ENCODE data around the gene CMIP.
A peak's percentile ranks its signal among the peaks of the same experiment; 100 is the strongest.

The CMIP gene

GRCh38 chr16:81681311-81681710 is 236.7 kb downstream of the CMIP start:
- TF ChIP-seq CTCF (IDR thresholded peaks at IDR 0.05; ENCODE audit: borderline replicate concordance, extremely low read depth, low read length, poor library complexity, severe bottlenecking) (no peak), EZH2 (IDR thresholded peaks at IDR 0.05; ENCODE audit: borderline replicate concordance, low read depth, low read length, severe bottlenecking) (no peak)
- H3K36me3 ChIP-seq (ENCODE audit: insufficient read depth, low read length): peaks cover 73% of the 10 kb centered on the region

GRCh38 chr16:81684242-81684837 is 239.7 kb downstream of the CMIP start:
- Histone ChIP-seq H3K79me2 (ENCODE audit: insufficient read depth, low read length) (peaks cover 2% of the 10 kb centered on the region; the same call in 1 of the 2 replicates), H3K9me3 (ENCODE audit: insufficient read depth, low read length, severe bottlenecking) (no peaks in the 10 kb centered on the region), H3K4me1 (ENCODE audit: insufficient read depth, low read length) (no peaks in the 10 kb centered on the region), H3K4me3 (ENCODE audit: low read depth in 1 of 2, low read length in 2 of 2) (no peak overlapping the region), H3K9ac (ENCODE audit: low read depth, low read length) (no peak overlapping the region), H3K4me2 (ENCODE audit: insufficient read depth, low read length) (no peak overlapping the region), H4K20me1 (ENCODE audit: insufficient read depth, low read length) (peaks cover 46% of the 10 kb centered on the region), H3K27ac (ENCODE audit: low read length) (0 out of 2 replicates have a peak overlapping the region, but pooled peaks have one; percentile 20), H3K27me3 (ENCODE audit: insufficient read depth, low read length, poor library complexity) (no peaks in the 10 kb centered on the region), H3K36me3 (ENCODE audit: insufficient read depth, low read length) (peaks cover 67% of the 10 kb centered on the region), H2AFZ (ENCODE audit: low read depth, low read length) (no peak overlapping the region)
- no peak for ATAC-seq (ENCODE audit: insufficient read depth, low read depth)
- no peak for DNase-seq
- TF ChIP-seq EZH2 (IDR thresholded peaks at IDR 0.05; ENCODE audit: borderline replicate concordance, low read depth, low read length, severe bottlenecking) (no peak), CTCF (IDR thresholded peaks at IDR 0.05; ENCODE audit: borderline replicate concordance, extremely low read depth, low read length, poor library complexity, severe bottlenecking) (no peak)

More at GRCh38 chr16:81681311-81681710, 236.7 kb downstream of the CMIP start:
- H4K20me1 ChIP-seq (ENCODE audit: insufficient read depth, low read length): peaks cover 43% of the 10 kb centered on the region
- no peaks in the 10 kb centered on the region for H3K79me2 ChIP-seq (ENCODE audit: insufficient read depth, low read length)
- H3K4me1 ChIP-seq (ENCODE audit: insufficient read depth, low read length): no peaks in the 10 kb centered on the region
- no peak overlapping the region for H3K4me3 ChIP-seq (ENCODE audit: low read depth in 1 of 2, low read length in 2 of 2)
- no peaks in the 10 kb centered on the region for H3K27me3 ChIP-seq (ENCODE audit: insufficient read depth, low read length, poor library complexity)
- H3K9me3 ChIP-seq (ENCODE audit: insufficient read depth, low read length, severe bottlenecking): no peaks in the 10 kb centered on the region
- H3K4me2 ChIP-seq (ENCODE audit: insufficient read depth, low read length): no peak overlapping the region
- no peak overlapping the region for H3K27ac ChIP-seq (ENCODE audit: low read length)
- DNase-seq (no peak), ATAC-seq (ENCODE audit: insufficient read depth, low read depth) (no peak)
- no peak overlapping the region for H2AFZ ChIP-seq (ENCODE audit: low read depth, low read length)
- H3K9ac ChIP-seq (ENCODE audit: low read depth, low read length): no peak overlapping the region

- Histone ChIP-seq H3K4me2 (ENCODE audit: insufficient read depth, low read length) (no peak overlapping the region), H3K4me1 (ENCODE audit: insufficient read depth, low read length) (no peaks in the 10 kb centered on the region), H4K20me1 (ENCODE audit: insufficient read depth, low read length) (peaks cover 41% of the 10 kb centered on the region), H3K79me2 (ENCODE audit: insufficient read depth, low read length) (peaks cover 2% of the 10 kb centered on the region; the same call in 1 of the 2 replicates), H2AFZ (ENCODE audit: low read depth, low read length) (no peak overlapping the region), H3K27ac (ENCODE audit: low read length) (0 out of 2 replicates have a peak overlapping the region, but pooled peaks have one; percentile 20), H3K27me3 (ENCODE audit: insufficient read depth, low read length, poor library complexity) (no peaks in the 10 kb centered on the region), H3K36me3 (ENCODE audit: insufficient read depth, low read length) (peaks cover 62% of the 10 kb centered on the region), H3K9me3 (ENCODE audit: insufficient read depth, low read length, severe bottlenecking) (no peaks in the 10 kb centered on the region), H3K9ac (ENCODE audit: low read depth, low read length) (no peak overlapping the region), H3K4me3 (ENCODE audit: low read depth in 1 of 2, low read length in 2 of 2) (no peak overlapping the region)
- no peak for DNase-seq
- no peak for ATAC-seq (ENCODE audit: insufficient read depth, low read depth)
- TF ChIP-seq CTCF (IDR thresholded peaks at IDR 0.05; ENCODE audit: borderline replicate concordance, extremely low read depth, low read length, poor library complexity, severe bottlenecking): no peak
- TF ChIP-seq EZH2 (IDR thresholded peaks at IDR 0.05; ENCODE audit: borderline replicate concordance, low read depth, low read length, severe bottlenecking): no peak
Observed at GRCh38 chr16:81684901-81685300, 240.3 kb downstream of the CMIP start.
